GM12878 (cell line): ENCODE measurements around the gene SFR1. TPM values are rescaled to one million over a fixed set of nuclear protein-coding genes. Genes with fewer than 3 reads are reported as not detected.

Experiments
- ATAC-seq: fragments of 200-7000 bp; cut with Tn5 transposase; 3 replicates; pipeline ENCODE4 v1.9.1; 2020; ENCODE audit warnings: mild to moderate bottlenecking, moderate library complexity
- BruUV-seq: library from RNA; stranded (reverse); fragments of 400-500 nt; replicated peaks from 2 replicates; lab custom pipeline; 2021; lab: Mats Ljungman, UMichigan
- CTCF ChIA-PET: fragments of 300-600 bp; sonication (Branson Sonifier 250); formaldehyde crosslinking; extraction: SDS; loops from one replicate; lab custom pipeline; 2021; ENCODE audit warnings: inconsistent platforms; lab: Yijun Ruan, JAX
- POLR2A ChIA-PET: fragments of 350-600 bp; formaldehyde crosslinking; extraction: SDS; loops from one replicate; lab custom pipeline; 2021; ENCODE audit warnings: inconsistent platforms; lab: Charles Lee
- RAD21 ChIA-PET: fragments of 300-600 bp; sonication (Branson Sonifier 250); formaldehyde crosslinking; loops from one replicate; lab custom pipeline; 2023; ENCODE audit warnings: antibody characterized with exemption; ENCODE audit not compliant: unreplicated experiment; lab: Charles Lee
- SMC1A ChIA-PET: fragments of 300-600 bp; sonication (Branson Sonifier 250); formaldehyde crosslinking; loops from one replicate; lab custom pipeline; 2023; ENCODE audit not compliant: unreplicated experiment, uncharacterized antibody; lab: Charles Lee
- DNase-seq: peaks from one replicate; pipeline ENCODE4 v3.0.0-alpha.2; 2011; ENCODE audit warnings: low read depth, low spot score
- FAIRE-seq: peaks from 3 replicates; lab custom pipeline; 2011; peaks lifted over from hg19 to GRCh38; lab: Jason Lieb, UNC
- H2AFZ ChIP-seq: 2 replicates; pipeline ENCODE4 v1.6.0; 2011; ENCODE audit warnings: low read depth, low read length, control low read depth; ENCODE audit not compliant: control insufficient read depth
- H3K27ac ChIP-seq: 2 replicates; pipeline ENCODE4 v1.5.1; 2011; ENCODE audit warnings: control low read depth; ENCODE audit not compliant: control insufficient read depth, insufficient read depth
- H3K27me3 ChIP-seq, 2 experiments: replicated peaks in 1 of 2; 2 replicates each; pipeline versions ENCODE4 v1.6.0 to v1.6.1; 2011; ENCODE audit warnings: low read length in 1 of 2; ENCODE audit not compliant: control insufficient read depth in 2 of 2, insufficient read depth in 2 of 2
- H3K36me3 ChIP-seq, 2 experiments: 2 replicates each; pipeline ENCODE4 v1.5.1; 2011; ENCODE audit warnings: low read length in 1 of 2; ENCODE audit not compliant: control insufficient read depth in 2 of 2, insufficient read depth in 2 of 2
- H3K4me1 ChIP-seq: 2 replicates; pipeline ENCODE4 v1.6.1; 2011; ENCODE audit warnings: mild to moderate bottlenecking, low read length, moderate library complexity, mixed read lengths; ENCODE audit not compliant: control insufficient read depth, insufficient read depth
- H3K4me2 ChIP-seq: 2 replicates; pipeline ENCODE4 v1.6.0; 2011; ENCODE audit warnings: control low read depth; ENCODE audit not compliant: control insufficient read depth, insufficient read depth
- H3K4me3 ChIP-seq: fragments of 200-600 bp; sonication (generic); 2 replicates; pipeline ENCODE4 v1.5.1; 2016
- H3K79me2 ChIP-seq: 2 replicates; pipeline ENCODE4 v1.6.0; 2011; ENCODE audit warnings: low read length; ENCODE audit not compliant: control insufficient read depth, insufficient read depth
- H3K9ac ChIP-seq: 2 replicates; pipeline ENCODE4 v1.8.0; 2011; ENCODE audit warnings: low read length, control low read depth, mixed read lengths; ENCODE audit not compliant: control insufficient read depth, insufficient read depth
- H3K9me3 ChIP-seq: replicated peaks from 3 replicates; pipeline ENCODE4 v1.5.1; 2011; ENCODE audit warnings: mild to moderate bottlenecking, low read length; ENCODE audit not compliant: control insufficient read depth, insufficient read depth
- H4K20me1 ChIP-seq: 2 replicates; pipeline ENCODE4 v1.6.0; 2011; ENCODE audit not compliant: control insufficient read depth, insufficient read depth
- BHLHE40 ChIP-seq, 2 experiments: fragments of 450-650 bp in 1 of 2; IDR thresholded peaks; 2 replicates each; pipeline ENCODE4 v1.6.1; 2011 to 2017; ENCODE audit warnings: low read depth in 2 of 2, borderline replicate concordance in 1 of 2, improper control_type of control experiment in 1 of 2, low read length in 1 of 2, mild to moderate bottlenecking in 1 of 2
- CEBPZ ChIP-seq: fragments of 150-350 bp; IDR thresholded peaks from 2 replicates; pipeline ENCODE4 v1.6.1; 2016; ENCODE audit warnings: low read depth, low read length
- ELK1 ChIP-seq: IDR thresholded peaks from 2 replicates; pipeline ENCODE4 v1.6.1; 2012; ENCODE audit warnings: low read depth, low read length, improper control_type of control experiment
- IKZF1 ChIP-seq: fragments of 450-650 bp; conservative IDR thresholded peaks from 2 replicates; pipeline ENCODE4 v1.6.1; 2017; ENCODE audit warnings: antibody characterized with exemption, mild to moderate bottlenecking
- NFIC ChIP-seq: IDR thresholded peaks from 2 replicates; pipeline ENCODE4 v1.6.1; 2012; ENCODE audit warnings: low read depth, mild to moderate bottlenecking, inconsistent platforms, low read length, moderate library complexity
- NR2C1 ChIP-seq: fragments of 450-650 bp; IDR thresholded peaks from 2 replicates; pipeline ENCODE4 v1.6.1; 2017; ENCODE audit warnings: antibody characterized with exemption, mild to moderate bottlenecking, moderate library complexity
- NR2C2 ChIP-seq: IDR thresholded peaks from 2 replicates; pipeline ENCODE4 v1.6.1; 2011; ENCODE audit warnings: borderline replicate concordance, low read depth; ENCODE audit not compliant: control insufficient read depth, insufficient read length
- PAX5 ChIP-seq: IDR thresholded peaks from 2 replicates; pipeline ENCODE4 v1.6.1; 2011; ENCODE audit warnings: low read depth, low read length, borderline replicate concordance
- PKNOX1 ChIP-seq: fragments of 450-650 bp; IDR thresholded peaks from 2 replicates; pipeline ENCODE4 v1.6.1; 2016; ENCODE audit warnings: mild to moderate bottlenecking
- RELA ChIP-seq: fragments of 450-650 bp; IDR thresholded peaks from 2 replicates; pipeline ENCODE4 v1.8.0; 2014; ENCODE audit warnings: borderline replicate concordance; ENCODE audit not compliant: partially characterized antibody
- SIX5 ChIP-seq: IDR thresholded peaks from 2 replicates; pipeline ENCODE4 v1.6.1; 2011; ENCODE audit warnings: mild to moderate bottlenecking, low read depth, low read length, moderate library complexity; ENCODE audit not compliant: severe bottlenecking
- TBL1XR1 ChIP-seq: IDR thresholded peaks from 2 replicates; pipeline ENCODE4 v1.6.1; 2012; ENCODE audit warnings: low read depth, low read length, improper control_type of control experiment
- ZBTB40 ChIP-seq: fragments of 450-650 bp; IDR thresholded peaks from 2 replicates; pipeline ENCODE4 v1.6.1; 2016; ENCODE audit warnings: mild to moderate bottlenecking, moderate library complexity, borderline replicate concordance
- ZNF384 ChIP-seq: IDR thresholded peaks from 2 replicates; pipeline ENCODE4 v1.6.1; 2012; ENCODE audit warnings: low read depth, mild to moderate bottlenecking, low read length, improper control_type of control experiment, borderline replicate concordance
- WGBS: methylation state at CpG from one replicate; pipeline ENCODE4 v1.1.6; 2016; ENCODE audit warnings: low lambda C conversion rate; ENCODE audit not compliant: insufficient replicate concordance, insufficient coverage; ENCODE audit errors: missing lambda C conversion rate; 5-methylcytosine and 5-hydroxymethylcytosine counted together
- in situ Hi-C: fragments of 300-500 bp; cut with MboI; formaldehyde crosslinking; loops from 9 replicates; pipeline ENCODE4 v1.14.3; 2018; ENCODE audit warnings: mixed read lengths
- intact Hi-C: fragments of 100-400 bp; cut with micrococcal nuclease; formaldehyde crosslinking; loops from one replicate; pipeline ENCODE4 v1.14.2; 2022; ENCODE audit not compliant: unreplicated experiment
- polyA plus RNA-seq, 11 experiments: library from polyadenylated mRNA; depleted of rRNA in 4 of 11; unstranded in 6 of 11; stranded (reverse) in 5 of 11; fragments of >200 nt; fragmentation: Nextera tagmentation in 4 of 11; fragmentation: Illumina TruSeq in 1 of 11; extraction: Ambion mirVana in 4 of 11; extraction: Trizol in 1 of 11; gene quantifications; 1 replicate in 1 of 11; 2 replicates in 10 of 11; pipeline versions ENCODE4 v1.2.1 to v1.2.3, GENCODE V29; 2011 to 2016; ENCODE audit warnings: inconsistent platforms in 2 of 11, missing spikeins in 2 of 11, low read depth in 1 of 11
- total RNA-seq, 4 experiments: library from RNA; depleted of rRNA in 3 of 4; stranded (reverse); fragments of >200 nt in 3 of 4; fragmentation: Illumina TruSeq in 1 of 4; extraction: Trizol in 1 of 4; gene quantifications; 2 replicates each; pipeline versions ENCODE4 v1.2.1 to v1.2.3, GENCODE V29; 2013 to 2021

Gene SFR1
- total and polyA plus RNA-seq, 10 of the 15 experiments (the other 5 are each of a cell fraction or from before 2014, with no cell fraction given), result 6.9 to 31.5 (median 14.9) TPM

GRCh38 chr10:104104926-104105325 lies 17.0 kb upstream of the SFR1 start:
- Histone ChIP-seq H3K36me3 (no peaks in the 10 kb centered on the region), H4K20me1 (no peaks in the 10 kb centered on the region), H3K27me3 (no peaks in the 10 kb centered on the region), H3K4me2 (no peak overlapping the region), H3K9me3 (no peaks in the 10 kb centered on the region), H3K9ac (no peak overlapping the region), H2AFZ (no peak overlapping the region), H3K79me2 (no peaks in the 10 kb centered on the region), H3K4me1 (no peaks in the 10 kb centered on the region), H3K27ac (no peak overlapping the region), H3K4me3 (no peak overlapping the region)
- ChIA-PET SMC1A (interaction anchor here (1.0 to 2.7 kb wide), 3 partner anchors 15 to 79 kb away, joined by 3 to 19 read pairs (median 6); partner anchors contain the start of gene SFR1), RAD21 (interaction anchor here (2.5 kb wide), 1 partner anchor 17 kb away, joined by 9 read pairs; the partner anchor contains the start of gene SFR1), POLR2A (interaction anchor here (1.4 kb wide), 2 partner anchors 10 to 137 kb away, joined by 3 read pairs; no protein-coding TSS in a partner anchor), CTCF (interaction anchor here (1.4 to 1.9 kb wide), 2 partner anchors 11 to 16 kb away, joined by 3 to 8 read pairs; no protein-coding TSS in a partner anchor)
- intact Hi-C loops (no loop called here), in situ Hi-C loops (no loop called here)
- FAIRE-seq (no peak), ATAC-seq (no peak), DNase-seq (no peak)
- 69% methylated on average over 2 of the region's 2 CpGs for WGBS
- BruUV-seq, result no TSS peak
- TF ChIP-seq ZBTB40 (no peak), ZNF384 (no peak), SIX5 (no peak), NR2C1 (no peak), BHLHE40 (IDR thresholded peaks at IDR 0.05; ENCODE audit: borderline replicate concordance in 1 of 2, low read depth in 2 of 2, low read length in 1 of 2) (no peak), CEBPZ (no peak), IKZF1 (no peak), NFIC (no peak), TBL1XR1 (no peak), NR2C2 (no peak), PKNOX1 (no peak), ELK1 (no peak), RELA (no peak), PAX5 (no peak)
